ENCODE results near the gene MRPL49.

- TF ChIP-seq ZSCAN20 (CRISPR knock-in tag; IDR thresholded peaks at IDR 0.05) (no peak), SMC3 (IDR thresholded peaks at IDR 0.05) (no peak), POLR2AphosphoS2 (conservative IDR thresholded peaks at IDR 0.05; ENCODE audit: low read length) (no peak), HDAC2 (IDR thresholded peaks at IDR 0.05) (peak; percentile 79; the same call in 1 of the 2 replicates), USF2 (IDR thresholded peaks at IDR 0.05) (no peak), ZNF302 (CRISPR knock-in tag; IDR thresholded peaks at IDR 0.05) (no peak), KDM1A (IDR thresholded peaks at IDR 0.05; ENCODE audit: low read depth) (no peak)
- TF ChIP-seq, protein P1, sequence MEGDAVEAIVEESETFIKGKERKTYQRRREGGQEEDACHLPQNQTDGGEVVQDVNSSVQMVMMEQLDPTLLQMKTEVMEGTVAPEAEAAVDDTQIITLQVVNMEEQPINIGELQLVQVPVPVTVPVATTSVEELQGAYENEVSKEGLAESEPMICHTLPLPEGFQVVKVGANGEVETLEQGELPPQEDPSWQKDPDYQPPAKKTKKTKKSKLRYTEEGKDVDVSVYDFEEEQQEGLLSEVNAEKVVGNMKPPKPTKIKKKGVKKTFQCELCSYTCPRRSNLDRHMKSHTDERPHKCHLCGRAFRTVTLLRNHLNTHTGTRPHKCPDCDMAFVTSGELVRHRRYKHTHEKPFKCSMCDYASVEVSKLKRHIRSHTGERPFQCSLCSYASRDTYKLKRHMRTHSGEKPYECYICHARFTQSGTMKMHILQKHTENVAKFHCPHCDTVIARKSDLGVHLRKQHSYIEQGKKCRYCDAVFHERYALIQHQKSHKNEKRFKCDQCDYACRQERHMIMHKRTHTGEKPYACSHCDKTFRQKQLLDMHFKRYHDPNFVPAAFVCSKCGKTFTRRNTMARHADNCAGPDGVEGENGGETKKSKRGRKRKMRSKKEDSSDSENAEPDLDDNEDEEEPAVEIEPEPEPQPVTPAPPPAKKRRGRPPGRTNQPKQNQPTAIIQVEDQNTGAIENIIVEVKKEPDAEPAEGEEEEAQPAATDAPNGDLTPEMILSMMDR (IDR thresholded peaks at IDR 0.05): no peak
These were observed at the start of gene MRPL49, which contains the start of gene FAU for GRCh38 chr11:65121865-65122696.
